Type B pancreatic cell (in vitro differentiated cells): ENCODE data around the gene HOMEZ. TPM values are rescaled to one million over a fixed set of nuclear protein-coding genes. Genes with fewer than 3 reads are reported as not detected.

ENCODE experiments used
- DNase-seq: peaks from one replicate; pipeline ENCODE4 v3.0.0; 2021; ENCODE audit warnings: mixed read lengths; ENCODE audit not compliant: unreplicated experiment; ENCODE audit errors: extremely low spot score
- H3K27ac Mint-ChIP-seq: 2 replicates; pipeline ENCODE4 v1.8.0; 2021; ENCODE audit warnings: mild to moderate bottlenecking, mixed read lengths
- H3K27me3 Mint-ChIP-seq: 2 replicates; pipeline ENCODE4 v1.8.0; 2021; ENCODE audit warnings: mixed read lengths
- H3K36me3 Mint-ChIP-seq: 2 replicates; pipeline ENCODE4 v1.8.0; 2021; ENCODE audit warnings: mixed read lengths
- H3K4me1 Mint-ChIP-seq: one replicate; pipeline ENCODE4 v1.8.0; 2021; ENCODE audit warnings: mixed read lengths; ENCODE audit not compliant: unreplicated experiment
- H3K4me3 Mint-ChIP-seq: 2 replicates; pipeline ENCODE4 v1.8.0; 2021; ENCODE audit warnings: mild to moderate bottlenecking, mixed read lengths
- H3K9me3 Mint-ChIP-seq: 2 replicates; pipeline ENCODE4 v1.8.0; 2021; ENCODE audit warnings: mixed read lengths
- total RNA-seq: library from RNA; stranded (reverse); gene quantifications from 2 replicates; pipeline ENCODE4 v1.2.1, GENCODE V29; 2021; ENCODE audit warnings: low replicate concordance
- TF ChIP-seq, protein P1 (sequence below): fragments of 200-600 bp; sonication (generic); conservative IDR thresholded peaks from 2 replicates; pipeline ENCODE4 v1.5.0; 2021; ENCODE audit warnings: antibody characterized with exemption, mild to moderate bottlenecking

HOMEZ gene
- total RNA-seq, 1 donor from 2014 or later = 19.5 TPM

DNA sequence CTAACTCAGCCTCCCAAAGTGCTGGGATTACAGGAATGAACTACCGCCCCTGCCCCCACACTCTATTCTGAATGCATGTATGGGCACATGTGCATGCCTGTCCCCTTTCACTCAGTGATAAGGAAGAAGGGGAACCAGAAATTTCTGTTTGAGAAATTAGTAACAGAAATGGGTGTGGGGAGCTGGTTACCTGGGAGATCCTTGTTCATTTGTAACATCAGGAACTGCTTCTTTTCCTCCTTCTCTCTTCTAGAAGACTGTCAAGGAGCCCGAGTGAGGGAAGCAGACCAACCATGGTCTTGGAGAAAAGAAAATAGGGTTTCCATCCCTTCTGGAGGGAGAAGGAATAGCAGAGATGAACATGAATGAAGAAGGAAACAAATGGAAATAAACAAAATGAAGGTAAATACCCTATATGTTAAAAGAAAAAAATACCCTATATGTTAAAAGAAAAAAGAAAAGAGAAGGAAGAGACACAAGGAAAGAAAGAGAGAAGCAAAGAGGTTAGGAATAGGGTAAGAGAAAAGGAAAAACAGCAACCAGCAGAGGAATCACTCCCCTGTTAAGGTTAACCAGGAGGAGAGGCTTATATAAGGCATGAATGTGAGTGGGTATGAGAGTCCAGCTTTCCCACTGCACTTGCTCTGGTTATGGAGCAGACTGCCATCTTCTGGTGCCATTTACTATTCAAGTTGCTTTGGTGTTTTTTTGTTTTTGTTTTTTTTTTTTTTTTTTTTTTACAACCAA, 13.5 kb upstream of the HOMEZ start:
- Mint-ChIP-seq H3K27me3 (peaks cover 4% of the 10 kb centered on the region), H3K4me3 (peak overlapping the region; percentile 93)

DNA sequence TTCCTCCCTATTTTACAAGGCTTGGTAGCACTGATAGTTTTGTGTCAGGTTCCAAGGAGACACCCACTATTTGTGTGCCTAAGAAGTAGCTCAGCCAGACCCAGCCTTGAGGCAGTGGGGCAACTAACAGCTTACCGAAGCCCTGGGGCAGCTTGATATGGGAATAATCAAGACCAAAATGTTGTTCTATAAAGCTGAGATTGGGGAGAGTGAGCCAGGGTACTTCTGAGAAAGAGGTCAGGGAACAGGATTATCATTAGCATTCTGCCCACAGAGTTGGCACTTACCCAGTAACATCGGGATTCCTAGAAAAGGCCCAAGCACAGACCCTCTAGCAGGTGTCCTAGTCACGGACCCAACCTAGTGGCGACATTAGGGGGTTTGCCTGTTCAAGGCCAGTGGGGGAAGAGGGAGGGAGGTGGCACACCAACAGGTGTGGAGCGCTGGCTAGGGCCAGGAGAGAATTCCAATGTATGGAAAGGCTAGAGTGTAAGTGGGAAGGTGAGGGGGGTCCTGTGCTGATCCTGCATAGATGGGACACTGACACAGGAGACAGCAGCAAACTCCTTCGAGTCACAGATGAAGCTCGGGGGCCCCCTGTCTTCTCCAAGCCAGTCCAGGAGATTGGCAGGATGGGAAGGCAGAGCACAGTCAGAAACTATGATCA, 11.8 kb upstream of the HOMEZ start:
- H3K36me3 Mint-ChIP-seq = no peaks in the 10 kb centered on the region
- no peaks in the 10 kb centered on the region for H3K9me3 Mint-ChIP-seq
- H3K4me1 Mint-ChIP-seq = peaks cover 16% of the 10 kb centered on the region
- TF ChIP-seq, protein P1, sequence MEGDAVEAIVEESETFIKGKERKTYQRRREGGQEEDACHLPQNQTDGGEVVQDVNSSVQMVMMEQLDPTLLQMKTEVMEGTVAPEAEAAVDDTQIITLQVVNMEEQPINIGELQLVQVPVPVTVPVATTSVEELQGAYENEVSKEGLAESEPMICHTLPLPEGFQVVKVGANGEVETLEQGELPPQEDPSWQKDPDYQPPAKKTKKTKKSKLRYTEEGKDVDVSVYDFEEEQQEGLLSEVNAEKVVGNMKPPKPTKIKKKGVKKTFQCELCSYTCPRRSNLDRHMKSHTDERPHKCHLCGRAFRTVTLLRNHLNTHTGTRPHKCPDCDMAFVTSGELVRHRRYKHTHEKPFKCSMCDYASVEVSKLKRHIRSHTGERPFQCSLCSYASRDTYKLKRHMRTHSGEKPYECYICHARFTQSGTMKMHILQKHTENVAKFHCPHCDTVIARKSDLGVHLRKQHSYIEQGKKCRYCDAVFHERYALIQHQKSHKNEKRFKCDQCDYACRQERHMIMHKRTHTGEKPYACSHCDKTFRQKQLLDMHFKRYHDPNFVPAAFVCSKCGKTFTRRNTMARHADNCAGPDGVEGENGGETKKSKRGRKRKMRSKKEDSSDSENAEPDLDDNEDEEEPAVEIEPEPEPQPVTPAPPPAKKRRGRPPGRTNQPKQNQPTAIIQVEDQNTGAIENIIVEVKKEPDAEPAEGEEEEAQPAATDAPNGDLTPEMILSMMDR = no peak
- H3K4me3 Mint-ChIP-seq = no peak overlapping the region
- H3K27me3 Mint-ChIP-seq = peaks cover 14% of the 10 kb centered on the region
- H3K27ac Mint-ChIP-seq = peak overlapping the region; percentile 7
- no peak for DNase-seq

More for the DNA sequence above, 13.5 kb upstream of the HOMEZ start:
- Mint-ChIP-seq H3K27ac (peak overlapping the region; percentile 96), H3K36me3 (no peaks in the 10 kb centered on the region), H3K4me1 (peaks cover 16% of the 10 kb centered on the region), H3K9me3 (no peaks in the 10 kb centered on the region)
- DNase-seq = no peak
- TF ChIP-seq, protein P1 = peak; percentile 52

DNA sequence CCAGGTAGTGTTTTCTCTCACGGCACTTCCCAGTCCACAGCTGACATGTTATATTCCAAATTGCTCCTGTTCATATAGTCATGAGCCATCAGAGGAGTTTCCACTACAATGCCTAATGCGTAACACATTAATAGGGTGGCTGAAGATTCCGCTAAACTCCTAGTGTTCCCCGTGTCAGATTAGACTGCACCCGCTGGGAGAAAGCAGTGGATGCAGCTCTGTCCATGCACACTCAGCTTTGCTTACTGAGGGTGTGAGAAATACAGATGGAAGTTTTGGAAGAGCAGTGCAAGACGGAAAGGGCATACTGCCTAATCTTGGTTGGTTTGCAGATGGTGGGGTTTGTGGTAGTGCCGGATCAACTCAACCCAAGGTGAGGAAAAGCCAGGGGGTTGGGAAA, 11.2 kb upstream of the HOMEZ start:
- Mint-ChIP-seq H3K4me3 (no peak overlapping the region), H3K36me3 (no peaks in the 10 kb centered on the region), H3K9me3 (no peaks in the 10 kb centered on the region), H3K27ac (peak overlapping the region; percentile 7), H3K27me3 (peaks cover 14% of the 10 kb centered on the region), H3K4me1 (peaks cover 16% of the 10 kb centered on the region)
- TF ChIP-seq, protein P1 = no peak
- no peak for DNase-seq

DNA sequence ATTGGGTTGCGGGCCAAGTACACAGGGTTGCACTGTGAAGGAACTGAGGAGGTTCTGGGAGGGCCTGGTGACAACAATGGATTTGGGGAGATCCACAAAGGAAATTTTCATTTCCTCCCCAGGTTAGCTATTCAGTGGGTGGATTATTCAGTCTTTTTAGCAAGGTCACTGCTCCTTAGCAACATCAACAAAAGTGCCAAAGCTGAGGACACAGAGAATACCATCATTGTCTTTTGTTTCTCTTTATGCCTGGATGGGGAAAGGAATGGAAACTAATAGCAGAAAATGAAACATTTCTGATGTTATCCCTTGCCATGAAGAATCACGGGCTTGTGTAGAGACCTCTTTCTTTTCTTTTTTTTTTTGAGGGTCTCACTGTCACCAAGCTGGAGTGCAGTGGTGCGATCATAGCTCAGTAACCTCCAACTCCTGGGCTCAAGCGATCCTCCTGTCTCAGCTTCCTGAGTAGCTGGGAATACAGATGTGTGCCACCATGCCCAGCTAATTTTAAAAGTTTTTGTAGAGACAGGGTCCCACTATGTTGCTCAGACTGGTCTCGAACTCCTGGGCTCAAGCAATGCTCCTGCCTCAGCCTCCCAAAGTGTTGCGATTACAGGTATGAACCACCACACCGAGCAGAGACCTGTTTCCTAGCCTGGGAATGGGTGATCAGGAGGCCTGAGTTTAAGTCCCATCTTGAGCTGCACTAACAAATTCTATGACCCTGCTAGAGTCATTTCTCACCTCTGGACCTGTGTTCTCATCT, 10.3 kb upstream of the HOMEZ start:
- H3K27me3 Mint-ChIP-seq = peaks cover 14% of the 10 kb centered on the region
- H3K4me3 Mint-ChIP-seq = no peak overlapping the region
- TF ChIP-seq, protein P1 = no peak
- DNase-seq = no peak
- H3K27ac Mint-ChIP-seq = no peak overlapping the region
- H3K9me3 Mint-ChIP-seq = no peaks in the 10 kb centered on the region
- H3K36me3 Mint-ChIP-seq = no peaks in the 10 kb centered on the region
- H3K4me1 Mint-ChIP-seq = peaks cover 16% of the 10 kb centered on the region

DNA sequence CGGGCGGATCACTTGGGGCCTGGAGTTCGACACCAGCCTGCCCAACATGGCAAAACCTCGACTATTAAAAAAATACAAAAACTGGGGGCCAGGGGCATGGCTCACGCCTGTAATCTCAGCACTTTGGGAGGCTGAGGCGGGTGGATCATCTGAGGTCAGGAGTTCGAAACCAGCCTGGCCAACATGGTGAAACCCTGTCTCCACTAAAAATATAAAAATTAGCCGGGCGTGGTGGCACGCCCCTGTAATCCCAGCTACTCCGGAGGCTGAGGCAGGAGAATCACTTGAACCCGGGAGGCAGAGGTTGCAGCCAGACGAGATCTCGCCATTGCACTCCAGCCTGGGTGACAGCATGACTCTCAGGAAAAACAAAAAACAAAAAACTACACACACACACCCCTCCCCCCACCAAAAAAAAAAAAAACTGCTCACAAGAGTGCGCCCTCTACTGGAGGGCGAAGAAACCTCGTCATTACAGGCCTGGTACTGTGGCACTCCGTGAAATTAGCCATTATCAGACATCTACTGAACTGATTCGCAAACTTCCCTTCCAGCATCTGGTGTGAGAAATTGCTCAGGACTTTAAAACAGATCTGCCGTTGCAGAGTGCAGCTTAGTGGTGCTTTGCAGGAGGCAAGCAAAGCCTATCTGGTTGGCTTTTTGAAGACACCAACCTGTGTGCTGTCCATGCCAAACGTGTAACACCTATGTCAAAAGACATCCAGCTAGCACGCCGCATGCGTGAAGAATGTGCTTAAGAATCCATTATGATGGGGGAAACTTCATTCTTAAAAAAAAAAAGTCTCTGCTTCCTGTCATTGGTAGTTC, 9.0 kb upstream of the HOMEZ start:
- Mint-ChIP-seq H3K4me1 (peaks cover 15% of the 10 kb centered on the region), H3K27ac (peak overlapping the region; percentile 30), H3K27me3 (peaks cover 14% of the 10 kb centered on the region), H3K4me3 (no peak overlapping the region), H3K9me3 (no peaks in the 10 kb centered on the region), H3K36me3 (no peaks in the 10 kb centered on the region)
- TF ChIP-seq, protein P1 = peak; percentile 93
- DNase-seq = no peak
